Mesenchymal stem cell (in vitro differentiated cells and primary cell): ENCODE data around the gene MAP3K20.
"Not testable (repeated sequence)": the region's sequence is repeated elsewhere in the genome, so short reads cannot be mapped to it uniquely, and the experiment has no call there.

Experiments
- DNase-seq: peaks from one replicate; pipeline ENCODE4 v3.0.0-alpha.2; 2013
- H2AFZ ChIP-seq: one replicate; pipeline ENCODE4 v1.6.1; 2013; ENCODE audit warnings: low read depth, mild to moderate bottlenecking, control low read depth, inconsistent platforms, low read length, moderate library complexity
- H2AK5ac ChIP-seq: 2 replicates; pipeline ENCODE4 v1.6.1; 2013; ENCODE audit warnings: low read length, moderate library complexity, mild to moderate bottlenecking, inconsistent platforms; ENCODE audit not compliant: severe bottlenecking
- H2BK120ac ChIP-seq: one replicate; pipeline ENCODE4 v1.6.1; 2013; ENCODE audit warnings: low read depth, mild to moderate bottlenecking, inconsistent platforms, low read length, moderate library complexity
- H2BK12ac ChIP-seq, 2 experiments: one replicate each; pipeline ENCODE4 v1.6.1; 2013; ENCODE audit warnings: inconsistent platforms in 2 of 2, low read length in 2 of 2, mild to moderate bottlenecking in 2 of 2, moderate library complexity in 2 of 2, control low read depth in 1 of 2
- H2BK15ac ChIP-seq: one replicate; pipeline ENCODE4 v1.6.1; 2013; ENCODE audit warnings: mild to moderate bottlenecking, low read depth, inconsistent platforms; ENCODE audit not compliant: poor library complexity, severe bottlenecking
- H2BK5ac ChIP-seq: 2 replicates; pipeline ENCODE4 v1.6.1; 2013; ENCODE audit warnings: low read depth, mild to moderate bottlenecking, low read length, control low read depth, inconsistent platforms; ENCODE audit not compliant: poor library complexity, severe bottlenecking
- H3K14ac ChIP-seq, 2 experiments: one replicate each; pipeline ENCODE4 v1.6.1; 2013; ENCODE audit warnings: inconsistent platforms in 2 of 2, low read length in 2 of 2, control low read depth in 1 of 2, mild to moderate bottlenecking in 1 of 2, moderate library complexity in 1 of 2
- H3K18ac ChIP-seq, 2 experiments: one replicate each; pipeline ENCODE4 v1.6.1; 2013; ENCODE audit warnings: inconsistent platforms in 2 of 2, low read length in 2 of 2, control low read depth in 1 of 2, low read depth in 1 of 2, mild to moderate bottlenecking in 1 of 2
- H3K23ac ChIP-seq, 2 experiments: one replicate each; pipeline ENCODE4 v1.6.1; 2013; ENCODE audit warnings: inconsistent platforms in 2 of 2, low read length in 2 of 2, mild to moderate bottlenecking in 2 of 2, moderate library complexity in 2 of 2, control low read depth in 1 of 2
- H3K27ac ChIP-seq: 2 replicates; pipeline ENCODE4 v1.5.1; 2013; ENCODE audit warnings: mild to moderate bottlenecking, moderate library complexity, low read length, control low read depth, inconsistent platforms; ENCODE audit not compliant: poor library complexity, severe bottlenecking
- H3K27me3 ChIP-seq, 2 experiments: 2 replicates each; pipeline versions ENCODE4 v1.6.1 to v1.7.0; 2013; ENCODE audit warnings: low read length in 2 of 2, mild to moderate bottlenecking in 2 of 2, moderate library complexity in 2 of 2, control low read depth in 1 of 2, inconsistent platforms in 1 of 2; ENCODE audit not compliant: control insufficient read depth in 1 of 2, insufficient read depth in 1 of 2
- H3K36me3 ChIP-seq, 2 experiments: 2 replicates each; pipeline versions ENCODE4 v1.6.1 to v1.7.0; 2013; ENCODE audit warnings: low read length in 2 of 2, control low read depth in 1 of 2, inconsistent platforms in 1 of 2, low read depth in 1 of 2, mild to moderate bottlenecking in 1 of 2; ENCODE audit not compliant: insufficient read depth in 2 of 2, control insufficient read depth in 1 of 2
- H3K4ac ChIP-seq, 2 experiments: one replicate each; pipeline ENCODE4 v1.6.1; 2013; ENCODE audit warnings: inconsistent platforms in 2 of 2, low read length in 2 of 2, mild to moderate bottlenecking in 2 of 2, moderate library complexity in 2 of 2, control low read depth in 1 of 2, low read depth in 1 of 2
- H3K4me1 ChIP-seq: 2 replicates; pipeline ENCODE4 v1.6.1; 2013; ENCODE audit warnings: low read depth, low read length, control low read depth; ENCODE audit not compliant: control insufficient read depth, insufficient read depth
- H3K4me2 ChIP-seq: 2 replicates; pipeline ENCODE4 v1.6.1; 2013; ENCODE audit warnings: low read length, mild to moderate bottlenecking, inconsistent platforms; ENCODE audit not compliant: poor library complexity, severe bottlenecking
- H3K4me3 ChIP-seq, 2 experiments: 2 replicates each; pipeline versions ENCODE4 v1.5.1 to v1.7.0; 2013; ENCODE audit warnings: low read length in 2 of 2, mild to moderate bottlenecking in 2 of 2, control low read depth in 1 of 2, low read depth in 1 of 2; ENCODE audit not compliant: insufficient read depth in 1 of 2
- H3K79me1 ChIP-seq: replicated peaks from 2 replicates; pipeline ENCODE4 v1.6.1; 2013; ENCODE audit warnings: mild to moderate bottlenecking, control low read depth, low read length, inconsistent platforms; ENCODE audit not compliant: poor library complexity, severe bottlenecking
- H3K9ac ChIP-seq: 2 replicates; pipeline ENCODE4 v1.7.0; 2013; ENCODE audit warnings: mild to moderate bottlenecking, low read length, moderate library complexity
- H3K9me3 ChIP-seq: 2 replicates; pipeline ENCODE4 v1.7.0; 2013; ENCODE audit warnings: mild to moderate bottlenecking, low read length; ENCODE audit not compliant: control insufficient read depth
- H4K8ac ChIP-seq: one replicate; pipeline ENCODE4 v1.6.1; 2013; ENCODE audit warnings: inconsistent platforms, mild to moderate bottlenecking, low read length, moderate library complexity
- H4K91ac ChIP-seq: one replicate; pipeline ENCODE4 v1.6.1; 2013; ENCODE audit warnings: mild to moderate bottlenecking, low read length, inconsistent platforms
- WGBS: methylation state at CpG from one replicate; pipeline ENCODE4 v1.1.7; 2013; ENCODE audit warnings: mixed read lengths; 5-methylcytosine and 5-hydroxymethylcytosine counted together

Gene MAP3K20

DNA sequence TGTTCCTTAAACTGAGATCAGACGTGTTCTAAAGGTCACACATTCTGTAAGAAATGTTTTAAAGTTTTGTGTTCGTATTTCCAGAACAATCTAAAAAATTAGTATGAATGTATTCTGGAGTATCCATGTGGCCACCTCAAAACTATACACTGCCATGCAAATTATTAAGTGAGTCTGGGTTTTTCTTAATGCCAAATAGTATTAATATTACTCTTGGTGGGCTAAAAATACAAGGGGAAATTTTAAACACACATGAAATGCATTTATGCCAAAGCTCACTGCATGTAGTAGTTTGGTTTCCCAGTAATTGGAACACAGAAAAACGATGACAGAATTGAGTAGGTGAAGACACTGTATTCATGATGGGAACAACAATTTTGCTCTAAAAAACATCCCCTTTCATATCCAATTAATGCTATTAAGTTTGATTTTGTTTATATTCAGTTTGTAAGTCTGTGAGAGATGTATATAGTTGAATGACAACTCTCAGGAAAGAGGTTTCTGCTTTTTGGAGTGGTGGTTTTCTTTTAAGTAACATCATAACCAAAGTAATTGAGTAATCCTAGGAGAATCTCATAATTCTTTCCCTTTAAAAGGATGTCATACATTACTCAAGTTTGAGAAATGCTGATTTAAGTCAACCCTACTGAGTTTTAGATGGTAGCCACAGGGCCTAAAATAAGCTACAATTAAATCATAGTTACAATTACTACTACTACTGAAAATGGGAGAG, 203.3 kb downstream of the MAP3K20 start:
- no peak overlapping the region for H2AK5ac ChIP-seq
- H3K23ac ChIP-seq = no peak overlapping the region
- no peak overlapping the region for H4K91ac ChIP-seq
- no peak overlapping the region for H3K27ac ChIP-seq
- H3K36me3 ChIP-seq = no peaks in the 10 kb centered on the region
- H2BK15ac ChIP-seq = no peak overlapping the region
- DNase-seq = no peak
- H4K8ac ChIP-seq = no peak overlapping the region
- H3K79me1 ChIP-seq = no peaks in the 10 kb centered on the region
- H3K9ac ChIP-seq = no peak overlapping the region
- no peak overlapping the region for H2AFZ ChIP-seq
- H2BK5ac ChIP-seq = no peak overlapping the region
- no peaks in the 10 kb centered on the region for H3K9me3 ChIP-seq
- no peak overlapping the region for H3K4ac ChIP-seq
- H3K4me3 ChIP-seq = no peak overlapping the region
- H2BK120ac ChIP-seq = no peak overlapping the region
- WGBS = 78% methylated on average over 1 of the region's 3 CpGs
- H3K27me3 ChIP-seq = no peaks in the 10 kb centered on the region
- no peak overlapping the region for H3K18ac ChIP-seq
- H3K14ac ChIP-seq = no peak overlapping the region
- H2BK12ac ChIP-seq = no peak overlapping the region
- no peaks in the 10 kb centered on the region for H3K4me1 ChIP-seq
- no peak overlapping the region for H3K4me2 ChIP-seq

DNA sequence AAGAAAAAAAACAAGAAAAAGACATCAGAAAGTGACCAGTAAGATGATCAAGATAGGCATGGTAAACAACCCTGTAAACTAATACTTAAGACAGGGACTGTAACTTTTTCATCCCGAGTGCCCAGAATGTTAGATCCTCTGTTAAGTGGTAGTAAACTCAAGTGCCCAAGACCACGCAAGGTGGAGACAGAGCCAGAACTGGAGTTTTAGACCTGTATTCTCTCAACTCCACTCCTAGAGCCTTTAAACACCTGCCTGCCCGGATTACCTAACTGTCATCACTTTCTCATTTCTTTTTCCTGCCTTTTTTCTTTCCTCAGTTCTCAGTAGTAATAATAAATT, 203.9 kb downstream of the MAP3K20 start:
- no peaks in the 10 kb centered on the region for H3K79me1 ChIP-seq
- no peak overlapping the region for H3K4me3 ChIP-seq
- H3K4me1 ChIP-seq = no peaks in the 10 kb centered on the region
- H3K27ac ChIP-seq = no peak overlapping the region
- DNase-seq = no peak
- no peak overlapping the region for H3K9ac ChIP-seq
- H4K91ac ChIP-seq = no peak overlapping the region
- no peak overlapping the region for H3K18ac ChIP-seq
- 90% methylated on average over 3 of the region's 3 CpGs for WGBS
- no peaks in the 10 kb centered on the region for H3K9me3 ChIP-seq
- H2BK120ac ChIP-seq = no peak overlapping the region
- no peak overlapping the region for H2BK5ac ChIP-seq
- no peaks in the 10 kb centered on the region for H3K27me3 ChIP-seq
- H3K14ac ChIP-seq = no peak overlapping the region
- no peak overlapping the region for H2BK12ac ChIP-seq
- H3K4ac ChIP-seq = no peak overlapping the region
- no peak overlapping the region for H2AFZ ChIP-seq
- H2BK15ac ChIP-seq = no peak overlapping the region
- no peak overlapping the region for H3K4me2 ChIP-seq
- no peak overlapping the region for H4K8ac ChIP-seq
- no peak overlapping the region for H2AK5ac ChIP-seq
- no peak overlapping the region for H3K23ac ChIP-seq
- H3K36me3 ChIP-seq = no peaks in the 10 kb centered on the region

DNA sequence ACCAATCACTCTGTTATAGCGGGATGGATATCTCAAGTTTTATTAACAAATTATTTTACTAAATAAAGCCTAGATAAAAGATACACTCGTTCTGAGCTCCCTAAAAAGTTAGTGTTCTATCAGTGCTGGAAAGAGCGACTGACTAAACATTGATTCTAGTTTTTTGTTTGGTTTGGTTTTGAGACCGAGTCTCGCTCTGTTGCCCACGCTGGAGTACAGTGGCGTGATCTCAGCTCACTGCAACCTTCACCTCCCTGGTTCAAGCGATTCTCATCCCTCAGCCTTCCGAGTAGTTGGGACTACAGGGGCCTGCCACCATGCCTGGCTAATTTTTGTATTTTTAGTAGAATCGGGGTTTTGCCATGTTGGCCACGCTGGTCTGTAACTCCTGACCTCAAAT, 205.2 kb downstream of the MAP3K20 start:
- no peak overlapping the region for H3K18ac ChIP-seq
- H3K4ac ChIP-seq = no peak overlapping the region
- no peak overlapping the region for H2BK120ac ChIP-seq
- H3K27ac ChIP-seq = no peak overlapping the region
- no peaks in the 10 kb centered on the region for H3K9me3 ChIP-seq
- no peaks in the 10 kb centered on the region for H3K79me1 ChIP-seq
- no peak overlapping the region for H3K4me3 ChIP-seq
- H2BK5ac ChIP-seq = no peak overlapping the region
- H3K4me1 ChIP-seq = no peaks in the 10 kb centered on the region
- no peak overlapping the region for H2BK12ac ChIP-seq
- no peaks in the 10 kb centered on the region for H3K36me3 ChIP-seq
- no peak overlapping the region for H2BK15ac ChIP-seq
- no peak overlapping the region for H3K9ac ChIP-seq
- H4K8ac ChIP-seq = no peak overlapping the region
- WGBS = 94% methylated on average over 10 of the region's 11 CpGs
- no peak overlapping the region for H3K4me2 ChIP-seq
- no peak overlapping the region for H4K91ac ChIP-seq
- no peak overlapping the region for H2AK5ac ChIP-seq
- DNase-seq = no peak
- H3K27me3 ChIP-seq = no peaks in the 10 kb centered on the region
- H2AFZ ChIP-seq = no peak overlapping the region
- H3K23ac ChIP-seq = no peak overlapping the region
- no peak overlapping the region for H3K14ac ChIP-seq

DNA sequence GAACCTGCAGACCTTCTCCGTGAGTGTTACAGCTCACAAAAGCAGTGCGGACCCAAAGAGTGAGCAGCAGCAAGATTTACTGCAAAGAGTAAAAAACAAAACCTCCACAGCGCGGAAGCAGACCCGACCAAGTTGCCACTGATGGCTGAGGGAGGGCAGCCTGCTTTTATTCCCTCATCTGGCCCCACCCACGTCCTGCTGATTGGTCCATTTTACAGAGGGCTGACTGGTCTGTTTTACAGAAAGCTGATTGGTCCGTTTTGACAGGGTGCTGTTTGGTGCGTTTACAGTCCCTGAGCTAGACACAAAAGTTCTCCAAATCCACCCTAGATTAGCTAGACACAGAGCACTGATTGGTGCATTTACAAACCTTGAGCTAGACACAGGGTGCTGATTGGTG, 206.3 kb downstream of the MAP3K20 start:
- not testable (repeated sequence) for H2AFZ ChIP-seq, H3K9ac ChIP-seq, H3K36me3 ChIP-seq, H2BK5ac ChIP-seq, H2BK15ac ChIP-seq, H3K14ac ChIP-seq, H4K8ac ChIP-seq, H3K4me3 ChIP-seq, H3K4me1 ChIP-seq, H3K18ac ChIP-seq, H3K4me2 ChIP-seq, H3K23ac ChIP-seq, H3K27ac ChIP-seq, DNase-seq, H3K4ac ChIP-seq, H2AK5ac ChIP-seq, H3K27me3 ChIP-seq, H3K9me3 ChIP-seq, H4K91ac ChIP-seq, H2BK12ac ChIP-seq, H3K79me1 ChIP-seq, H2BK120ac ChIP-seq
- 91% methylated on average over 8 of the region's 8 CpGs for WGBS
